ENCODE results near the gene CLCN2.
A peak's percentile ranks its signal among the peaks of the same experiment; 100 is the strongest.

CLCN2 gene

DNA sequence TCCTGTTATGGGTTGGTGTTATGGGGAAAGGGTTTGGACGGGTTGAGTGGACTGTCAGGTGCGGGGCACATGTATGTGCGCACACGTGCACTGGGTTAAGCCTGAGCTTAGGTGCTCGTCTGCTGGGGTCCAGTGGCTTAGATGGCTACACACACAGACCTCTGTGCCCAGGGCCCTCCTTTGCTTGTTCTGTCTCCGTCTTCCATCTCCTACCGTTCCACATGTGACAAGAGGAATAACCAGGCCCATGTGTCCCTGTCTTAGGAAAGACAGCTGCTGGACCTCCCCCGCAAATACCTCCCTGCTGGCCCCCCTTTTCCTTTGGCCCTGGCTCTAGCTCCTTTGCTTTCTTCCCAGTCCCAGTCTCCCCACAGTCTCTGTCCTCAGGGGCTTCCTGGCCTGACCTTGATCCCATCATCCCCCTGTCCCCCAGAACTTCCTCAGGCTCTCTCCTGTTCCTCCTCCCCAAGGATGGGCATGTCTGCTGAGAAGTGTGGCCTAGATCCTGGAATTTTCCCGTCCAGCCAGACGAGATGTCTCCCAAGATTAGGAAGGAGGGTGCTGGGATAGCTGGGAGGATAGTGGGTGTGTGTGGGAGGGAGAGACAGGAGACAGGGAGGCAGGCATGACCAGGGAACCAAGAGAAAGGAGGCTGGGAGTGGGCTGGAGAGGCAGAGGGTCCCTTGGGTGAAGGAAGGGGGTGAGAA lies 17.4 kb upstream of the CLCN2 start:
- peak overlapping the region; percentile 80 to 91 (median 89) for H3K4me3 Mint-ChIP-seq
- H3K27ac Mint-ChIP-seq, result peak overlapping the region; percentile 79 to 88 (median 79)
- peaks cover 50% of the 10 kb centered on the region for H3K27me3 Mint-ChIP-seq (ENCODE audit: low read depth)

DNA sequence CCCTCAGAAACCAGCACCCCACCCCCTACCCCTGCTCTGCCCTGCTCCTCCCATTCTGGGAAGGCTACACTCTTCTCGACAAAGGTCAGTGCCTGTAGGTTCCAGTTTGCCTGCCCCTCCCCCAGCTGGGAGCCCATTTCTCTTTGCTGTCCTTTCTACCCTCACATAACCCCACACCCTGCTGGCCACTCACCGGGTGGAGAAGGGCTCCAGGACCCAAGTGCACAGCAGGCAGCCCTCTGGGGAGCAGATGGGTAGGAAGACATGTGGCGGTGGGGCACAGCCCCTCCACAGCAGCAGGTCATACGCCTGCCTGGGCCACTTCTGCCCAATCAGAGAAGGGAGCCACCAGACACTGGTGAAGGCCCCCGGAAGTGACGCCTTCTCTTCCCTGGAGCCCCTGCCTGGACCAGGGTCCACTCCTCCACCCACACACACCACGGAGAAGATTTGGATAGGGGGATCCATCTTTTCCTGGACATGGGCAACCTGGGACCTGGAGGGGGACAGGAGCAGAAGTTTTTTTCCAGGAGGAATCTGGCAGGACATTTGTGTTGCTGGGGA lies 16.6 kb upstream of the CLCN2 start, which contains the start of gene THPO:
Gene THPO, minus strand, starts transcription at position 326 of the 564 bp plus-strand sequence. CDS start 1,948 bp downstream, outside the sequence.
- Mint-ChIP-seq H3K27ac (peak within 1 kb of the TSS; percentile 79 to 88 (median 79)), H3K9me3 (no peaks in the 10 kb centered on the region), H3K4me3 (peak within 1 kb of the TSS; percentile 80 to 91 (median 89)), H3K27me3 (ENCODE audit: low read depth) (peaks cover 49% of the 10 kb centered on the region), H3K36me3 (ENCODE audit: low read depth) (no peaks in the 10 kb centered on the region), H3K4me1 (peaks cover 46% of the 10 kb centered on the region)
- TF ChIP-seq, protein P1, sequence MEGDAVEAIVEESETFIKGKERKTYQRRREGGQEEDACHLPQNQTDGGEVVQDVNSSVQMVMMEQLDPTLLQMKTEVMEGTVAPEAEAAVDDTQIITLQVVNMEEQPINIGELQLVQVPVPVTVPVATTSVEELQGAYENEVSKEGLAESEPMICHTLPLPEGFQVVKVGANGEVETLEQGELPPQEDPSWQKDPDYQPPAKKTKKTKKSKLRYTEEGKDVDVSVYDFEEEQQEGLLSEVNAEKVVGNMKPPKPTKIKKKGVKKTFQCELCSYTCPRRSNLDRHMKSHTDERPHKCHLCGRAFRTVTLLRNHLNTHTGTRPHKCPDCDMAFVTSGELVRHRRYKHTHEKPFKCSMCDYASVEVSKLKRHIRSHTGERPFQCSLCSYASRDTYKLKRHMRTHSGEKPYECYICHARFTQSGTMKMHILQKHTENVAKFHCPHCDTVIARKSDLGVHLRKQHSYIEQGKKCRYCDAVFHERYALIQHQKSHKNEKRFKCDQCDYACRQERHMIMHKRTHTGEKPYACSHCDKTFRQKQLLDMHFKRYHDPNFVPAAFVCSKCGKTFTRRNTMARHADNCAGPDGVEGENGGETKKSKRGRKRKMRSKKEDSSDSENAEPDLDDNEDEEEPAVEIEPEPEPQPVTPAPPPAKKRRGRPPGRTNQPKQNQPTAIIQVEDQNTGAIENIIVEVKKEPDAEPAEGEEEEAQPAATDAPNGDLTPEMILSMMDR (IDR thresholded peaks at IDR 0.05; ENCODE audit: unreplicated experiment in 3 of 3), result no peak

More for the DNA sequence above, 17.4 kb upstream of the CLCN2 start:
- H3K4me1 Mint-ChIP-seq, result peaks cover 46% of the 10 kb centered on the region
- no peaks in the 10 kb centered on the region for H3K9me3 Mint-ChIP-seq
- TF ChIP-seq, protein P1 (IDR thresholded peaks at IDR 0.05; ENCODE audit: unreplicated experiment in 3 of 3), result no peak
- H3K36me3 Mint-ChIP-seq (ENCODE audit: low read depth), result no peaks in the 10 kb centered on the region

DNA sequence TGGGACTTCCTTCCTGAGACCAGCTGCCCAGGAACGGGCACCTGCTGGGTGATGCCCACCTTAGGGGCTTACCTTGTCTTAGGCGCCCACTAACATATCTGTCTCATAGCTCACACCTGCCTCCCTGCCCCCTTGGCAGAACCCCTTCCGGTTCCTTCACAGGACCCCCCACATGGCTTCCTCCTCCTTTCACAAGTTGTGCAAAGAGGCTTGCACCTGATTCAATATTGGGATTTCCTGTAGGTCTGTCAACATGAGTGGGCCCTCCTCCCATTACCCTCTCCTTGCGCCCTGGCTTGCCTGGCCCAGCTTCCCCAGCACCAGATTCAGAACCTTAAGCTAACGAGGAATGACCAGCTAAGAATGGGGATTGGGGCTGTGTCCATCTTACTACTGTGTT lies 16.0 kb upstream of the CLCN2 start:
- peaks cover 48% of the 10 kb centered on the region for H3K4me1 Mint-ChIP-seq
- no peaks in the 10 kb centered on the region for H3K36me3 Mint-ChIP-seq (ENCODE audit: low read depth)
- peak overlapping the region; percentile 59 to 91 (median 89) for H3K4me3 Mint-ChIP-seq
- no peaks in the 10 kb centered on the region for H3K9me3 Mint-ChIP-seq
- TF ChIP-seq, protein P1 (IDR thresholded peaks at IDR 0.05; ENCODE audit: unreplicated experiment in 3 of 3), result no peak
- peak overlapping the region; percentile 62 to 79 (median 79) for H3K27ac Mint-ChIP-seq
- H3K27me3 Mint-ChIP-seq (ENCODE audit: low read depth), result peaks cover 46% of the 10 kb centered on the region

DNA sequence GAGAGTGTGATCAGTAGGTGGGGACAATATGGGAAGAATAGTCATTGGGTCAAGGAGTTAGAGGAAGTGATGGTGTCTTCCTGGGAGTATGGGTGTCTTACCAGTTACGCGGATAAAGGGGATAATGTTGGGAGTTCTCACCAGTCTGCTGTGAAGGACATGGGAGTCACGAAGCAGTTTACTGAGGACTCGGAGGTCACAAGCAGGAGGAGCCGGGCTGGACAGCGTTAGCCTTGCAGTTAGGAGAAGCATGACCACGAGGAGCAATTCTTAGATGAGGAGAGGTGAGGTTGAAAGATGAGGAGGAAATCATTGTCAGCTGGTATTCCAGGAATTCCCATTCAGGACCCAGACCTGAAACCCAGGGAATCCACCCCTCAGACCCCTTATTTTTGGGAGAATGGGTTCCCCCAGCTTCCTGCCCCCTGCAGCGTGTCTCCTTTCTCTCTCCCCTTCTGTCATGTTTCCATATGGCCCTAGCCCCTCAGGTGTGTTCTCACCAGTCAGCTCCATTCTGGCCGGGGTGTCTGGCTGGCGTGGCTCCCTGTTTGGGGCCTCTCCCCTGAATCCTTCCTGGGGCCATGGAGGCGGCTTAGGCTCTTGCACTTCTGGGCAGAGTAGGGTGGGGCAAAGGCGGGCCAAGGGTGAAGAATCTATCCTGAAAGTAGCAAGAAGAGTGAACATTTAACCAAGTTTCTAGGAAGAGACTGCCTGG lies 14.5 kb upstream of the CLCN2 start:
- TF ChIP-seq, protein P1 (IDR thresholded peaks at IDR 0.05; ENCODE audit: unreplicated experiment in 3 of 3), result no peak
- peaks cover 56% of the 10 kb centered on the region for H3K4me1 Mint-ChIP-seq
- peak overlapping the region in 2 of 3 experiments; percentile 10 to 28 for H3K4me3 Mint-ChIP-seq
- peak overlapping the region in 2 of 3 experiments; percentile 5 to 15 for H3K27ac Mint-ChIP-seq
- peaks cover 3% of the 10 kb centered on the region for H3K36me3 Mint-ChIP-seq (ENCODE audit: low read depth)
- H3K27me3 Mint-ChIP-seq (ENCODE audit: low read depth), result peaks cover 34% of the 10 kb centered on the region
- H3K9me3 Mint-ChIP-seq, result no peaks in the 10 kb centered on the region

DNA sequence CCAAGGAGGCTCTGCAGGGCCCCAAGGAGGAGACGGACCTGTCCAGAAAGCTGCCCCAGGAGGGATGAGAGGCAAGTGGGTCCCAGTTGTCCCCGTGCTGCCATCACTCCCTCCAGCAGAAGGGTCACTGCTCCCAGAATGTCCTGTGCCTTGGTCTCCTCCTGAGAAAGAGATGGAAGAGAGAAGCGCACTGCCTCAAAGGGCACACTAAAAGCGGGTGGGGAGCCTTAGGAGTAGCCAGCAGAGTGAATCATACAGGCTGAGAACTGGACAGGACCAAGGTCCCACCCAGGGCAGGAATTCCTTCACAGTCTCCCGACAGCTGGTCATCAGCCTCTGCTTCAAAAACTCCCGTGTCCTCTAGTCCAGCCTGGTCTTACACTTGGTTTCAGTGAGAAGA lies 12.0 kb upstream of the CLCN2 start:
- H3K4me1 Mint-ChIP-seq, result peaks cover 49% of the 10 kb centered on the region
- peaks cover 24% of the 10 kb centered on the region for H3K27me3 Mint-ChIP-seq (ENCODE audit: low read depth)
- TF ChIP-seq, protein P1 (IDR thresholded peaks at IDR 0.05; ENCODE audit: unreplicated experiment in 3 of 3), result no peak
- peaks cover 20% of the 10 kb centered on the region for H3K36me3 Mint-ChIP-seq (ENCODE audit: low read depth)
- no peaks in the 10 kb centered on the region for H3K9me3 Mint-ChIP-seq
- H3K27ac Mint-ChIP-seq, result no peak overlapping the region
- no peak overlapping the region for H3K4me3 Mint-ChIP-seq

Data from nephron (organoid).